ENCODE measurements around the gene KDM6B.

DNA sequence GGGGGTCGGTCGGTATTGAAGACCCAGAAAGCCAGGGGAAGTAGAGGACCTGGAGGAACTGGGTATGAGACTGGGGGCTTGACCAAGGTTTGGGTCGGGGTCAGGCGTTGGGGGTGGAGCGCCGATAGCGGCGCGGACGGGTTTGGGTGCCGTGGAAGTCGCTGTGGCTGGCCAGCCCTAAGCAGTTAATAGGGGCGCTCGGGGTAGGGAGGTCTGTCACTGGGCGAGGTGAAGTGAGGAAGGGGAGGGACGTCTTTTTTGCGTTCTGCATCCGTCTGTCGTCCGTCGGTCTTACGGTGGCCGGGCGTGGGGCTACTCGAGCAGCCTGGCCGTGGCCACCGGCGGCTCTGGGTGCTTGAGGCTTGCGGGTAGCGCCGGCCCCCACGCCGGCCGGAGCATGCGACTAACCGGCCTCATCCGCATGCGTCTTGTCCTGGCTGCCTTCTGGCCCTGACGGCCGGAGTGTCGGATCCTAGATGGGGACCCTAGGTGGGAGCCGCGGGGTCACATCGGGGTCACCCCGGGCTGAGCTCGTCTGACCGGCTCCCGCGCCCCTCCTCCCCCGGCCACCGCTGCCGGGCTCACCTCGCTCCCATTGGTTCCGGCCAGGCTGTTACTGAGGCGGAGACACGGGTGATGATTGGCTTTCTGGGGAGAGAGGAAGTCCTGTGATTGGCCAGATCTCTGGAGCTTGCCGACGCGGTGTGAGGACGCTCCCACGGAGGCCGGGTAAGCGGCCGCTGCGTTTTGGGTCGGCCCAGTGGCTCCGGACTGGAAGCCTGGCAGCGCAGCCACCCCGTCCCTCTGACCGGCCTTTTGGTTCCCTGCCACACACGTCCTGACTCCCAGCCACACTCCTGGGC lies 10.5 kb downstream of the KDM6B start:
- no peak for TF ChIP-seq ZNF384 (IDR thresholded peaks at IDR 0.05)
- TF ChIP-seq BHLHE40 (IDR thresholded peaks at IDR 0.05; ENCODE audit: borderline replicate concordance): no peak
- TF ChIP-seq HDGF (IDR thresholded peaks at IDR 0.05; ENCODE audit: borderline replicate concordance): no peak
- no peak for TF ChIP-seq FOXM1 (IDR thresholded peaks at IDR 0.05; ENCODE audit: borderline replicate concordance)
- no peak for TF ChIP-seq LEF1 (IDR thresholded peaks at IDR 0.05; ENCODE audit: borderline replicate concordance)
- TF ChIP-seq PKNOX1 (IDR thresholded peaks at IDR 0.05): no peak
- no peak for TF ChIP-seq SUZ12 (IDR thresholded peaks at IDR 0.05)
- TF ChIP-seq ELF4 (IDR thresholded peaks at IDR 0.05): no peak
- TF ChIP-seq FOXK2 (IDR thresholded peaks at IDR 0.05): no peak
- no peak for TF ChIP-seq FOXA1 (IDR thresholded peaks at IDR 0.05)
- TF ChIP-seq L3MBTL2 (conservative IDR thresholded peaks at IDR 0.05): 0 out of 2 replicates have a peak, but pooled peaks have one; percentile 30
- TF ChIP-seq SP1 (IDR thresholded peaks at IDR 0.05): no peak
- no peak for TF ChIP-seq ARNT (IDR thresholded peaks at IDR 0.05)
- no peak for TF ChIP-seq NFRKB (IDR thresholded peaks at IDR 0.05)

Data from HEK293T (cell line).